GM12878 (cell line): ENCODE measurements around the gene SIGLEC11. TPM values are rescaled to one million over a fixed set of nuclear protein-coding genes. Genes with fewer than 3 reads are reported as not detected.

ENCODE experiments used
- BCLAF1 ChIP-seq: fragments of 450-650 bp; IDR thresholded peaks from 2 replicates; pipeline ENCODE4 v1.6.1; 2017; ENCODE audit warnings: antibody characterized with exemption, mild to moderate bottlenecking, moderate library complexity
- BHLHE40 ChIP-seq, 2 experiments: fragments of 450-650 bp in 1 of 2; IDR thresholded peaks; 2 replicates each; pipeline ENCODE4 v1.6.1; 2011 to 2017; ENCODE audit warnings: low read depth in 2 of 2, borderline replicate concordance in 1 of 2, improper control_type of control experiment in 1 of 2, low read length in 1 of 2, mild to moderate bottlenecking in 1 of 2
- LARP7 ChIP-seq: fragments of 450-650 bp; IDR thresholded peaks from 2 replicates; pipeline ENCODE4 v1.6.1; 2017; ENCODE audit warnings: mild to moderate bottlenecking
- polyA plus RNA-seq, 11 experiments: library from polyadenylated mRNA; depleted of rRNA in 4 of 11; unstranded in 6 of 11; stranded (reverse) in 5 of 11; fragments of >200 nt; fragmentation: Nextera tagmentation in 4 of 11; fragmentation: Illumina TruSeq in 1 of 11; extraction: Ambion mirVana in 4 of 11; extraction: Trizol in 1 of 11; gene quantifications; 1 replicate in 1 of 11; 2 replicates in 10 of 11; pipeline versions ENCODE4 v1.2.1 to v1.2.3, GENCODE V29; 2011 to 2016; ENCODE audit warnings: inconsistent platforms in 2 of 11, missing spikeins in 2 of 11, low read depth in 1 of 11
- total RNA-seq, 4 experiments: library from RNA; depleted of rRNA in 3 of 4; stranded (reverse); fragments of >200 nt in 3 of 4; fragmentation: Illumina TruSeq in 1 of 4; extraction: Trizol in 1 of 4; gene quantifications; 2 replicates each; pipeline versions ENCODE4 v1.2.1 to v1.2.3, GENCODE V29; 2013 to 2021

Gene SIGLEC11
- total and polyA plus RNA-seq, 10 of the 15 experiments (the other 5 are each of a cell fraction or from before 2014, with no cell fraction given), result not detected

- no peak for TF ChIP-seq BCLAF1
- TF ChIP-seq BHLHE40 (IDR thresholded peaks at IDR 0.05; ENCODE audit: borderline replicate concordance in 1 of 2, low read depth in 2 of 2, low read length in 1 of 2), result no peak
- TF ChIP-seq LARP7, result no peak
Observed at GRCh38 chr19:49904136-49904535, 56.8 kb downstream of the SIGLEC11 start (continued).

Other genes with a start within 250 kb of the SIGLEC11 start
Only the 7 nearest of the 15 such genes appear.
- 7.7 and 9.3 TPM in 2 replicates for gene AKT1S1, start 83.8 kb downstream of the SIGLEC11 start, total RNA-seq (2014; rRNA removed)
- gene AKT1S1, start 83.8 kb downstream of the SIGLEC11 start, total RNA-seq (2014; rRNA removed; fragmentation: Illumina TruSeq; extraction: Trizol), result 3.8 and 5.1 TPM in 2 replicates
- 20.9 and 21.4 TPM in 2 replicates for gene AKT1S1, start 83.8 kb downstream of the SIGLEC11 start, total RNA-seq (2021)
- 7.2 and 13.1 TPM in 2 replicates for gene AKT1S1, start 83.8 kb downstream of the SIGLEC11 start, polyA plus RNA-seq (2011; rRNA removed)
- gene AKT1S1, start 83.8 kb downstream of the SIGLEC11 start, polyA plus RNA-seq (2014; fragmentation: Illumina TruSeq; extraction: Trizol), result 9.4 and 11.6 TPM in 2 replicates
- gene AKT1S1, start 83.8 kb downstream of the SIGLEC11 start, polyA plus RNA-seq (2014; fragmentation: Nextera tagmentation; extraction: Ambion mirVana), result 1 to 10 TPM in 1 of 2 experiments, under 1 TPM in 1; 0.43 to 1.2 TPM
- 23.0 and 24.5 TPM in 2 replicates for gene AKT1S1, start 83.8 kb downstream of the SIGLEC11 start, polyA plus RNA-seq (2014; rRNA removed)
- 10 to 100 TPM; 13.4 to 15.4 TPM for gene AKT1S1, start 83.8 kb downstream of the SIGLEC11 start, polyA plus RNA-seq (2016; fragmentation: Nextera tagmentation; extraction: Ambion mirVana)
- 3.5 and 3.6 TPM in 2 replicates for gene TBC1D17, start 83.5 kb downstream of the SIGLEC11 start, total RNA-seq (2014; rRNA removed)
- 3.1 and 3.2 TPM in 2 replicates for gene TBC1D17, start 83.5 kb downstream of the SIGLEC11 start, total RNA-seq (2014; rRNA removed; fragmentation: Illumina TruSeq; extraction: Trizol)
- 20.4 and 20.9 TPM in 2 replicates for gene TBC1D17, start 83.5 kb downstream of the SIGLEC11 start, total RNA-seq (2021)
- gene TBC1D17, start 83.5 kb downstream of the SIGLEC11 start, polyA plus RNA-seq (2011; rRNA removed), result 11.7 and 18.9 TPM in 2 replicates
- gene TBC1D17, start 83.5 kb downstream of the SIGLEC11 start, polyA plus RNA-seq (2014; fragmentation: Illumina TruSeq; extraction: Trizol), result 8.6 and 10.9 TPM in 2 replicates
- under 1 TPM; 0.42 to 0.52 TPM for gene TBC1D17, start 83.5 kb downstream of the SIGLEC11 start, polyA plus RNA-seq (2014; fragmentation: Nextera tagmentation; extraction: Ambion mirVana)
- gene TBC1D17, start 83.5 kb downstream of the SIGLEC11 start, polyA plus RNA-seq (2014; rRNA removed), result 17.4 and 22.3 TPM in 2 replicates
- 10 to 100 TPM; 11.5 to 13.2 TPM for gene TBC1D17, start 83.5 kb downstream of the SIGLEC11 start, polyA plus RNA-seq (2016; fragmentation: Nextera tagmentation; extraction: Ambion mirVana)
- gene IL4I1, start 64.3 kb downstream of the SIGLEC11 start, total RNA-seq (2014; rRNA removed), result 39.1 and 51.0 TPM in 2 replicates
- 16.2 and 17.4 TPM in 2 replicates for gene IL4I1, start 64.3 kb downstream of the SIGLEC11 start, total RNA-seq (2014; rRNA removed; fragmentation: Illumina TruSeq; extraction: Trizol)
- 80.0 and 82.6 TPM in 2 replicates for gene IL4I1, start 64.3 kb downstream of the SIGLEC11 start, total RNA-seq (2021)
- gene IL4I1, start 64.3 kb downstream of the SIGLEC11 start, polyA plus RNA-seq (2011; rRNA removed), result 37.4 and 83.8 TPM in 2 replicates
- 4.8 and 20.1 TPM in 2 replicates for gene IL4I1, start 64.3 kb downstream of the SIGLEC11 start, polyA plus RNA-seq (2014; fragmentation: Illumina TruSeq; extraction: Trizol)
- under 1 TPM; 0.62 to 1.00 TPM for gene IL4I1, start 64.3 kb downstream of the SIGLEC11 start, polyA plus RNA-seq (2014; fragmentation: Nextera tagmentation; extraction: Ambion mirVana)
- 42.5 and 53.3 TPM in 2 replicates for gene IL4I1, start 64.3 kb downstream of the SIGLEC11 start, polyA plus RNA-seq (2014; rRNA removed)
- gene IL4I1, start 64.3 kb downstream of the SIGLEC11 start, polyA plus RNA-seq (2016; fragmentation: Nextera tagmentation; extraction: Ambion mirVana), result 10 to 100 TPM; 43.0 to 45.5 TPM
- gene ATF5, start 32.0 kb downstream of the SIGLEC11 start, total RNA-seq (2014; rRNA removed), result 24.8 and 29.0 TPM in 2 replicates
- gene ATF5, start 32.0 kb downstream of the SIGLEC11 start, total RNA-seq (2014; rRNA removed; fragmentation: Illumina TruSeq; extraction: Trizol), result 16.7 and 17.6 TPM in 2 replicates
- 82.1 and 83.1 TPM in 2 replicates for gene ATF5, start 32.0 kb downstream of the SIGLEC11 start, total RNA-seq (2021)
- gene ATF5, start 32.0 kb downstream of the SIGLEC11 start, polyA plus RNA-seq (2011; rRNA removed), result 122 and 133 TPM in 2 replicates
- 38.1 and 41.1 TPM in 2 replicates for gene ATF5, start 32.0 kb downstream of the SIGLEC11 start, polyA plus RNA-seq (2014; fragmentation: Illumina TruSeq; extraction: Trizol)
- gene ATF5, start 32.0 kb downstream of the SIGLEC11 start, polyA plus RNA-seq (2014; fragmentation: Nextera tagmentation; extraction: Ambion mirVana), result 10 to 100 TPM in 1 of 2 experiments, 1 to 10 TPM in 1; 9.1 to 10.1 TPM
- gene ATF5, start 32.0 kb downstream of the SIGLEC11 start, polyA plus RNA-seq (2014; rRNA removed), result 55.2 and 63.1 TPM in 2 replicates
- 10 to 100 TPM; 16.3 to 19.0 TPM for gene ATF5, start 32.0 kb downstream of the SIGLEC11 start, polyA plus RNA-seq (2016; fragmentation: Nextera tagmentation; extraction: Ambion mirVana)
- 90.7 and 95.6 TPM in 2 replicates for gene NUP62, start 31.7 kb downstream of the SIGLEC11 start, total RNA-seq (2014; rRNA removed)
- 46.5 and 50.1 TPM in 2 replicates for gene NUP62, start 31.7 kb downstream of the SIGLEC11 start, total RNA-seq (2014; rRNA removed; fragmentation: Illumina TruSeq; extraction: Trizol)
- gene NUP62, start 31.7 kb downstream of the SIGLEC11 start, total RNA-seq (2021), result 102 and 108 TPM in 2 replicates
- 13.7 and 35.5 TPM in 2 replicates for gene NUP62, start 31.7 kb downstream of the SIGLEC11 start, polyA plus RNA-seq (2011; rRNA removed)
- 40.8 and 67.7 TPM in 2 replicates for gene NUP62, start 31.7 kb downstream of the SIGLEC11 start, polyA plus RNA-seq (2014; fragmentation: Illumina TruSeq; extraction: Trizol)
- 10 to 100 TPM; 19.5 to 22.0 TPM for gene NUP62, start 31.7 kb downstream of the SIGLEC11 start, polyA plus RNA-seq (2014; fragmentation: Nextera tagmentation; extraction: Ambion mirVana)
- gene NUP62, start 31.7 kb downstream of the SIGLEC11 start, polyA plus RNA-seq (2014; rRNA removed), result 66.1 and 77.7 TPM in 2 replicates
- gene NUP62, start 31.7 kb downstream of the SIGLEC11 start, polyA plus RNA-seq (2016; fragmentation: Nextera tagmentation; extraction: Ambion mirVana), result 100 to 1,000 TPM; 105 to 110 TPM
- 35.0 and 36.2 TPM in 2 replicates for gene VRK3, start 64.2 kb upstream of the SIGLEC11 start, total RNA-seq (2014; rRNA removed)
- gene VRK3, start 64.2 kb upstream of the SIGLEC11 start, total RNA-seq (2014; rRNA removed; fragmentation: Illumina TruSeq; extraction: Trizol), result 34.2 and 35.7 TPM in 2 replicates
- 36.0 and 43.1 TPM in 2 replicates for gene VRK3, start 64.2 kb upstream of the SIGLEC11 start, total RNA-seq (2021)
- gene VRK3, start 64.2 kb upstream of the SIGLEC11 start, polyA plus RNA-seq (2011; rRNA removed), result 34.1 and 50.7 TPM in 2 replicates
- gene VRK3, start 64.2 kb upstream of the SIGLEC11 start, polyA plus RNA-seq (2014; fragmentation: Illumina TruSeq; extraction: Trizol), result 61.5 and 61.9 TPM in 2 replicates
- gene VRK3, start 64.2 kb upstream of the SIGLEC11 start, polyA plus RNA-seq (2014; fragmentation: Nextera tagmentation; extraction: Ambion mirVana), result 10 to 100 TPM; 22.5 to 29.6 TPM
- gene VRK3, start 64.2 kb upstream of the SIGLEC11 start, polyA plus RNA-seq (2014; rRNA removed), result 17.3 and 23.1 TPM in 2 replicates
- gene VRK3, start 64.2 kb upstream of the SIGLEC11 start, polyA plus RNA-seq (2016; fragmentation: Nextera tagmentation; extraction: Ambion mirVana), result 10 to 100 TPM; 48.2 to 50.7 TPM
- gene ZNF473, start 64.8 kb upstream of the SIGLEC11 start, total RNA-seq (2014; rRNA removed), result 6.8 TPM in 2 replicates
- gene ZNF473, start 64.8 kb upstream of the SIGLEC11 start, total RNA-seq (2014; rRNA removed; fragmentation: Illumina TruSeq; extraction: Trizol), result 7.1 and 8.7 TPM in 2 replicates
- gene ZNF473, start 64.8 kb upstream of the SIGLEC11 start, total RNA-seq (2021), result 10.0 and 10.2 TPM in 2 replicates
- 13.4 and 14.9 TPM in 2 replicates for gene ZNF473, start 64.8 kb upstream of the SIGLEC11 start, polyA plus RNA-seq (2011; rRNA removed)
- 7.4 and 9.1 TPM in 2 replicates for gene ZNF473, start 64.8 kb upstream of the SIGLEC11 start, polyA plus RNA-seq (2014; fragmentation: Illumina TruSeq; extraction: Trizol)
- 1 to 10 TPM; 2.3 to 2.8 TPM for gene ZNF473, start 64.8 kb upstream of the SIGLEC11 start, polyA plus RNA-seq (2014; fragmentation: Nextera tagmentation; extraction: Ambion mirVana)
- gene ZNF473, start 64.8 kb upstream of the SIGLEC11 start, polyA plus RNA-seq (2014; rRNA removed), result 5.3 and 5.7 TPM in 2 replicates
- 1 to 10 TPM; 5.7 TPM for gene ZNF473, start 64.8 kb upstream of the SIGLEC11 start, polyA plus RNA-seq (2016; fragmentation: Nextera tagmentation; extraction: Ambion mirVana)